GM19452 (cell line): ENCODE results near the gene CARD16.
"Not testable (repeated sequence)": the region's sequence is repeated elsewhere in the genome, so short reads cannot be mapped to it uniquely, and the experiment has no call there.

Experiments
- ATAC-seq: cut with Tn5 transposase; IDR thresholded peaks from one replicate; pipeline ENCODE4 v1.9.1; 2021; ENCODE audit not compliant: unreplicated experiment

The CARD16 gene

DNA sequence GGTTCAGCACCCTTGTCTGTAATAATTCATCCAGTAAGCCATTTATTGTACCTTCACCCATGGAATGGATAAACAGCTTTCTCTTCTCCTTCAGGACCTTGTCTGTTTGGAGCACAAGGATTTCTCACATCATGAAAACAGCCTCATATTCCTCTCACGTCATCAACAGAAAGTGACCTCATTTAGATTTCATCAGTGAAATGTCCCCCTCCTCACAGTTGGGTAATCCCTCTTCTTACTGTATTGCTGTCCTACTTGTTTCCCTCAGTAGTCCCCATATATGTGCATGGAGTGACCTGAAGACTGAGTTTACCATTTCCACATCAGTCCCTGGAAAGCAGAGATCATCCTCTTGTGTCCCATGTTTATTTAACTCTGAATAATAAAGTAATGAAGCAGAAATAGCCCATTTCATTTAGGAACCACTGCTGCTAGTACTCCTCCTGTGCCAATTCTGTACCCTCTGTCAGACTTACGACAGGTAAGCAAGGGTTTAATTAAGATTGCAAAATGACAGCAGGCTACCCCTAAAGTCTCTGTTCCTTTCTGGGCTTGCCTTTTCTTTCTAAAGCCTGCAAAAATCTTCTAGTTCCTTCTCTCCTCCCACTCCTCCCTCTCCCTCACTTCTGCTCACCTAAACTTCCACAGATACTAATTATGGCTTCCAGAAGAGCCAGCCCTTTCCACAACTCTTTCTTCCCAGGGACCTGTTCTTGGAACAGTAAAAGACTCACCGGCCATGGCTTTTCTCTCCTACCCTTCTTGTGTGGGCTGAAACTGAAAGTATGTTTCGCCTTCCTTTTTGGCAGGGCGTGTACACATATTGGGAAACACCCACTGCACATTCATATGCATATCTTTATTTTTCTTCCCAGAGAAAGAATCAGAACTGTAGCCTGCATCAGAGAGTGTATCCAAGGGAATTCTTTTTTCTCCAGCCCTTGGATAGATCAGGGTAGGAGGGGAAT lies at the start of gene CARD16:
TSS of gene CARD16 (minus strand) at position 779 of the 968 bp plus-strand sequence. CDS start at position 741, 38 bp downstream.
- peak; percentile 99 for ATAC-seq

DNA sequence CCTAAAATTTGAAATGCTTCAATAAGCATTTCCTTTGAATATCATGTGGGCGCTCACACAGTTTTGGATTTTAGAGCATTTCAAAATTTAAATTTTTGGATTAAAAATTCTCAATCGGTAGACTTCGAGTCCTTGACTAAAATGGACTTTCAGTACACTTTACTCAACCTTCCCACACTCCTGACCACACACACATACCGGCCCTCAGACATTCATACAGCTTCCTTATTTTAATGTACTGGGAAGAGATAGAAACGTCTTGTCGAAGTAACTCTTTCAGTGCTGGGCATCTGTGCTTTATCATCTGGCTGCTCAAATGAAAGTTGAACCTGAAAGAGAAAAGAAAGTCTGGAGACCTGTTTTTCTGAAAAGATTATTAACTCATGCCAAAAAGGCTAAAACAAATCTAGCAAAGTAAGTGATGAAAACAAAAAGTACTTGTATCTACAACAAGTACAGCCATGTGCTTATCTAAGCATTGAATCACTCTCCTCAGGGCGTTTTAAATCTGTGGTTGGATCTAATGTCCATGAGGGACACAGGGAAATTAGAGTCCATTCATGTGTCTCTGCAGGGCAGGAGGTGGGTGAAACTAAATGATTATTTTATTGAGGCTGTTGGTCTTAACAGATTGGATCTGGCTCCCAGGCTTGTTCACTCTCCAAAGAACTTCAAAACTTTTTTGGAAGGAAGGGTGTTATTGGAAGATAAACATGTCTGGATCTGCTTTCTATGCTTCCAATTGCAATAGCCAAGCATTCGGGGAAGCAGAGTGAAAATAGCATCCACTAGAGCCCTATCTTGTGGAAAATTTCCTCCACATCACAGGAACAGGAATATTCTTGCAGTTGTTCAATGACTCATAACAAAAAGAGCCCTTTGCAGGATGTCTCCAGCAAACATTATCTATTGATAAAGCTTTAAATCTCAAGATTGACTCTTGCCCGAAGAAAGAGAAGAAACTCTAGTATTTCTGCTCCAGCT lies 47.4 kb upstream of the CARD16 start:
- ATAC-seq = no peak

DNA sequence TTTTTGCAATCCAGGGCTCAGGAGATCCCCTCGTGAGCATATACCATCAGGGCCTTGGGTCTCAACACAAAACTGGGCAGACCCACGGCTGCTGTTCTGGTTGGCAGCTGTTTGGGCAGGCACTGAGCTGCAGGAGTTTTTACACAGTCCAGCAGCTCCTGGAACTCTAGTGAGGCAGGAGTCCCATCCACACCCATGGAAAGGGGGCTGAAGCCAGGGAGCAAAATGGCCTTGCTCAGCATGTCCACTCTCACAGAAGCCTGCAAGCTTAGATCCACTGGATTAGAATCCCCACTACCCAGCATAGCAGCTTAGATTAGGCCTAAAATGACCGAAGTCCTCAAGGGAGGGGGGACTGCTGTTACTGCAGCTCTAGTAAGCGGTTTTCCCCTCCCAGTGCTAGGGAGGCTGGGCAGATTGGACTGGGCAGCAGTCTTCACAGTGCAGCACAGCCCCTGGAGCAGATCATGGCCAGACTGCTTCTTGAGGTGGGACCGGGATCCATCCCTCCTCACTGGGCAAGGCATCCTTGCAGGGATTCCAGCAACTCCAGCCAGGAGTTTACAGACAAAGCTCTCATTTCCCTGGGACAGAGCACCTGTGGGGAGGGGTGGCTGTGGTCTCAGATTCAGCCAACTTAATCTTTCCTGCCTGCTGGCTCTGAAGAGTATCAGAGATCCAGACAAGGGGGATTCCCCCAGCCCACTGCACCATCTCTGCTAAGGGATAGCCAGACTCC lies 36.4 kb upstream of the CARD16 start:
- ATAC-seq = no peak

DNA sequence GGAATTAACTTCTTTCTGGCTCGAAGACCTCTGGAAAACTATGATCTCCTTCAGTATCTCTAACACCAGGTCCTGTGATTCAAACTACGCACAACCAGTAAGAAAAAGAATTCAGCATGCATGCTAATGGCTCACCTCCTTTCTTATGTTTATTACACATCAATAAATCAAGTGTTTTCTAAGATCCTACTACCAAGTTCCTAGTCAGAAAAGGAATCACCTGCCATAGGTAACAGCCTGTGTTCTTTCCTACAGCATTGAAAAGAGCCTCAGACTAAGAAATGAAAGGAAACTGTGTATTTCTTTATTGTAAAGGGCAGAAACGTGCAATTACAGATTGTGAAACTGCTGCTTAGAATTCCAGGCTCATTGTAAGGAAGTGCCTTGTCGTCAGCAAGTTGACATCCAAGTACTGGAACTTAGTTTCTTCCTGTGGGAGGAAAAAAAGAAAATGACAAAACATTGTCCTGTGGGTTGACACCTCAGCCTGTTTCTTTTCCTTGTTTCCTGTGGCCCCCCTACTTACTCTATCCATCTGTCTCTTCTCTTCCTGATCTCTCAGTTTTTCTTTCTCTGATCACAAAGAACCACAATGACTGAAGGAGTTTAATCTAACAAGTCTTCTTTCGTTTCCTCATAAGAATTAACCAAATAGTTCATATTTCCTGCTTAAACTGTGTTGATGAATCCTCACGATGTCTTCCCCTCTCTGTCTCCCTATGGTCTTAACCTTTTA lies 35.2 kb upstream of the CARD16 start:
- not testable (repeated sequence) for ATAC-seq

DNA sequence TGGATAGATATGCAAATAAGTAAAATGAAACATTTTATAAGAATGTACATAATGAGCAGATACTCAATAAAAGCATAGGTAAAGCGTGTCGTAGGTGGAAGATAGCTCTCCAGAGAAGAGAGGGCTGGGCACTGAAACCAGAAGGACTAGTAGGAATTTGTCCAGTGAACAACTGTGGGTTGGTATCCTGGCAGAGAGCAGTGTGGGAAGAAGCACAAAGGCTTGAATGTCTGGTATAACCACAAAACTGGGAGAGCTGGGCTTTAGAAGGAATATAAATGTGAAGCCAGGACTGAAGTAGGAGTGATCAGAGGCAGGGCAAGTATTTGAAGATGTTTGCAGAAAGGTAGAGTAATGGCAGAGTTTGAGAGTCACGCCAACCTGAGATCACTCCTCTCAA lies 33.1 kb upstream of the CARD16 start:
- ATAC-seq = no peak

DNA sequence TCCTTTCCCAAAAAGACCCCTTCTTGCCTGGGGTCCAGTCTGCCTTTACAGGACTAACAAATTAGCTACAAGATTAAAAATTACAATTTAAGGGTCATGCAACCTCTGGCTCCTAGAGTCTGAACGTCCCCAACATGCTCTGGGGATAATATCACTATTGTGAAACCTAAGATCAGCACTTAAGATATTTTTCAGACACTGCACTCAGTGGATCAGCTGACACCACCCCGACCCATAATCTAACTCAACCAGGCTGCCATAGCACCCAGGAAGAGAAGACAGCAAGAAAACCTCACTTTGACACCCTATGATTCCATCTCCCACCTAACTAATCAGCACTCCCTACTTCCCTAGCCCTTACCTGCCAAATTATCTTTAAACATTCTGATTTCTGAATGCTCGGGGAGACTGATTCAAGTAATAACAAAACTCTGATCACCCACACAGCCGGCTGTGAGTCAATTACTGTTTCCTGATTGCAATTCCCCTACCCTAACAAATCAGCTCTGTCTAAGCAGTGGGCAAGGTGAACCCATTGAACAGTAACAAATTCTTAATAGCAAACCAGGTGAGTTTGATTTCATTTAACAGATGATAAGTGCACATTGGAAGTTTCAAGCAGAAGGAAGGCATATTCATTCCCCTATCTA lies 32.1 kb upstream of the CARD16 start:
- not testable (repeated sequence) for ATAC-seq

DNA sequence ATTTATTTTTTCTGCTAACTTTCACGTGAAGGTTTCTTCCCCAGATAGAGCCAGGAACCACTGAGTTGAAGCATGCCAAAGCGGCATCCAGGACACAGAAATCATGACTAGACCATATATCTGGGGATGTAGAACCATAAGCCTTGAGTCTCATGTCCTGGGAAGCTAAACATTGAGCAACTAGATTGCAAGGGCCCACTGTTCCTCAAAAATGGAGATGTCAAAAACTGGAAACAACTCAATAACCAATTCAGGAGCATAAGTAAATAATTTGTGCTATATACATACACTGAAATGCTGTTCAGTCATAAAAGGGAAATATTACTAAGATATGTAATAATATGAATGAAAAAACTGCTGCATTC lies 29.0 kb upstream of the CARD16 start:
- no peak for ATAC-seq

DNA sequence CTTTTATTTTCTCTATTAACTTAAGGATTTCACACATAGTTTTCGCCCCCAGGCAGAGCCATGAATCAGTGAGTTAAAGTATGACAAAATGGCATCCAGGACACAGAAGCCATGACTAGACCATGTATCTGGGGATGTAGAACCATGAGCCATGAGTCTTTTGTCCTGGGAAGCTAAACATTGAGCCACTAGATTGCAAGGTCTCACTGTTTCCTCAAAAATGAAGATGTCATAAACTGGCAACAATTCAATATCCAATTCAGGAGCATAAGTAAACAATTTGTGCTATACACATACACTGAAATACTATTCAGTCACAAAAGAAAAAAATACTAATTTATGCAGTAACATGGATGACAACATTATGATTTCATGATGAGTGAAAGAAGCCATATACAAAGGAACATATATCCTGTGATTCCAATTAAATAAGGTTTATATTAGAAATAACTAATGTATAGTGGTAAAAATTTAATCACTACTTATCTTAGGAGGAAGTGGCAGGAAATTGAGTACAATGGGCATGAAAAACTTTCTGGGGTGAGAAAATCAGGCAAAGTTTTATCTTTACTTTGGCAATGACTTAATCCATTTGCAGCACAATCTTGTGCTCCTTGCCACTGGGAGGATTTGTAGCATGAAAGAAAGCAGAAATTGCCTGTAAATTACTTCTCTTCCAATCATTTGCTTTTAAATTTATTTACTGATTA lies 28.5 kb upstream of the CARD16 start:
- no peak for ATAC-seq

DNA sequence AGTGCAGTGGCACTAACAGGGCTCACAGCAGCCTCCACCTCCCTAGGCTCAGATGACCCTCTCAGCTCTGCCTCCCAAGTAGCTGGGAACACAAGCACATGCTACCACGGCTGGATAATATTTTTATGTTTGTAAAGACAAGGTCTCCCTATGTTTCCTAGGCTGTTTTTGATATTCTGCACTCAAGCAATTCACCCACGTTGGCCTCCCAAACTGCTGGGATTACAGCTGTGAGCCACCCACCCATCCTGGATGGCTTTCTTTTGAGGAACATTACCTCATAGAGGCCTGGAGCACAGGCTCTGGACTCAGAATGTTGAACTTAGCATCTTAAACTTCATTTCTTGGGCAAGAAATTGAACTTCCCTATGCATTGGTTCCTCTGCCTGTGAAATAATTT lies 26.9 kb upstream of the CARD16 start:
- ATAC-seq = not testable (repeated sequence)

DNA sequence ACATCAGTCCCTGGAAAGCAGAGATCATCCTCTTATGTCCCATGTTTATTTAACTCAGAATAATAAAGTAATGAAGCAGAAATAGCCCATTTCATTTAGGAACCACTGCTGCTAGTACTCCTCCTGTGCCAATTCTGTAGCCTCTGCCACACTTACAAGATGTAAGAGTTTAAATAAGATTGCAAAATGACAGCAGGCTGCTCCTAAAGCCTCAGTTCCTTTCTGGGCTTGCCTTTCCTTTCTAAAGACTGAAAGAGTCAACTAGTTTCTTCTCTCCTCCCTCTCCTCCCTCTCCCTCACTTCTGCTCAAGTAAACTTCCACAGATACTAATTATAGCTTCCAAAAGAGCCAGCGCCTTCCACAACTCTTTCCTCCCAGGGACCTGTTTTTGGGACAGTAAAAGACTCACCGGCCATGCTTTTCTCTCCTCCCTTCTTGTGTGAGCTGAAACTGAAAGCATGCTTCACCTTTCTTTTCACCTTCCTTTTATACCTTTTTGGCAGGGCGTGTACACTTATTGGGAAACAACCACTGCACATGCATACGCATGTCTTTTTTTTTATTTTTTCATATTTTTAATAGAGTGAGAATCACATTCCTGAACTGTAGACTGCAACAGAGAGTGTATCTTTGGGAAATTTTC lies 26.1 kb upstream of the CARD16 start:
- no peak for ATAC-seq

DNA sequence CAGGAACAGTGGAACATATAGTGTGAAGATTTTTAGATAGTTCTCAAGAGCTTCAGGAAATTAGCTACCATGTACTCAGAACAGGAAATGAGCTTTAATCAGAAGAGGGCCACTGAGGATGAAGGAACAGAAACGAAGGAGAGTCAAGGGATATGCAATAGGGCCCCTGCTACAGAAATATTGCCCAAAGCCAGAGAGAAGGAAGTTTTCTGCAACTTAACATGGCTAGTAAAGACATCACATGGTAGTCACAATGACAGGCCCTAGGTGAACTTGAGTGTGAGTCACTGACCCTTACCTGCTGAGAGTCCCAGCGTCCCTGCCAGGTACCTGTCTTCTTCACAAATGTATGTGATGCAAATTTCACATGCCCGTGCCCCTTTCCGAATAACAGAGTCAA lies 25.2 kb upstream of the CARD16 start:
- no peak for ATAC-seq

DNA sequence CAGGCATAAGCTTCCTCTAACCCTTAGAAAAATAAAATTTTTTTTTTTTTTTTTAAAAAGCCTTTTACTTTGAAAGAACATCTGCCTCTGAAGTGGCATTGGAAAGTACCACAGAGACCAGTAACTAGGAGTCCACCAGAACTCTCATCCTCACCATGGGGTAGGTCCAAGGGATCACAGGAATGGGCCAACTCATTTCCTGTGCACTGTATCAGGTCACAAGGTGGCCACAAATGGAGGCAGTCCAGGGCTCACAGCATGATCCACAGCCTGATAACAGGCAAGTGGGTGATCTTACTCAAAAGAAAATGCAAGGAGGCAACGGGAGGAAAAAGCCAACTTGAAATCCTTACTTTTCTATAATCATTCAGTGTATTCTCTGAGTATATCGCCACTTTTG lies 24.6 kb upstream of the CARD16 start:
- ATAC-seq = not testable (repeated sequence)

DNA sequence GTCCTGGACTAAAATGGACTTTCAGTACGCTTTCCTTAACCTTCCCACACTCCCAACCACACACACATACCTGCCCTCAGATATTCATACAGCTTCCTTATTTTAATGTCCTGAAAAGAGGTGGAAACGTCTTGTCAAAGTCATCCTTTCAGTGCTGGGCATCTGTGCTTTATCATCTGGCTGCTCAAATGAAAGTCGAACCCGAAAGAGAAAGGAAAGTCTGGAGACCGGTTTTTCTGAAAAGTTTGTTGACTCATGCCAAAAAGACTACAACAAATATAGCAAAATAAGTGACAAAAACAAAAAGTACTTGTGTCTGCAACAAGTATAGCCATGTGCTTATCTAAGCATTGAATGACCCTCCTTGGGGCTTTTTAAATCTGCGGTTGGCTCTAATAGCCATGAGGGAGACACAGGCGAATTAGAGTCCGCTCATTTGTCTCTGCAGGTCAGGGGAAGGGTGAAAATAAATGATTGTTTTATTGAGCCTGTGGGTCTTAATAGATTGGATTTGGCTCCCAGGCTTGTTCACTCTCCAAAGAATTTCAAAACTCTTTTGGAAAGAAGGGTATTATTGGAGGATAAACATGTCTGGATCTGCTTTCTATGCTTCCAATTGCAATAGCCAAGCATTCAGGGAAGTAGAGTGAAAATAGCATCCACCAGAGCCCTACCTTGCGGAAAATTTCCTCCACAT lies 18.3 kb upstream of the CARD16 start:
- not testable (repeated sequence) for ATAC-seq

DNA sequence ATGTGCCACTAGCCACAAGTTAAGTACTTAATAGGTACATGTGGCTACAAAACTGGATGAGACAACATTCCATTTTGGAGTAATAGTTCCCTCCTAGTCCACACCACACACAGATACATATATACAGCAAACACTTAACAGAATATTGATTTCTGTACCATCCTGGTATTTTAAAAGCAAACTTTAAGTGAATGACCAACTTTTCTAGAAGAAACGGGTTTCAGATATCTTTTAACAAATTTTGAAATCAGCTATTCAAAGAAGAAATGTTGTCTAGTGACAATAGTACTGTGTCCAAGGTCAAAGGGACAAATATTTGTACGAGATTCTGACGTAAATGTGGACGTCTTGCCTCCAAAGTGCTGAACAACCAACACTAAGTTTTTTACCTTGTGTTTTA lies 12.3 kb upstream of the CARD16 start:
- ATAC-seq = no peak

DNA sequence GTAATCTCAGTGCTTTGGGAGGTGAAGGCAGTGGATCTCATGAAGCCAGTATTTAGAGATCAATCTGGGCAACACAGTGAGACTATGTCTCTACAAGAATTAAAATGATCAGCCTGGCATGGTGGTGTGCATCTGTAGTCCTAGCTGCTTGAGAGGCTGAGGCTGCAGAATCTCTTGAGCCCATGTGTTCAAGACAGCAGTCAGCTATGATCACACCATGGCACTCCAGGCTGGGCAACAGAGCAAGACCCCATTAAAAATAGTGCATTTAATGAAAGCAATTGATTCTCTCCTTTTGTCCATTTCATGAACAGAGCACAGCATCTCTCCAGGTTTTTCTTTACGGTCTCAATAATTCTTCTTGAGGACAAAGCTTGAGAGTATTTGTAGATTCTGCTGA lies 11.3 kb upstream of the CARD16 start:
- no peak for ATAC-seq

DNA sequence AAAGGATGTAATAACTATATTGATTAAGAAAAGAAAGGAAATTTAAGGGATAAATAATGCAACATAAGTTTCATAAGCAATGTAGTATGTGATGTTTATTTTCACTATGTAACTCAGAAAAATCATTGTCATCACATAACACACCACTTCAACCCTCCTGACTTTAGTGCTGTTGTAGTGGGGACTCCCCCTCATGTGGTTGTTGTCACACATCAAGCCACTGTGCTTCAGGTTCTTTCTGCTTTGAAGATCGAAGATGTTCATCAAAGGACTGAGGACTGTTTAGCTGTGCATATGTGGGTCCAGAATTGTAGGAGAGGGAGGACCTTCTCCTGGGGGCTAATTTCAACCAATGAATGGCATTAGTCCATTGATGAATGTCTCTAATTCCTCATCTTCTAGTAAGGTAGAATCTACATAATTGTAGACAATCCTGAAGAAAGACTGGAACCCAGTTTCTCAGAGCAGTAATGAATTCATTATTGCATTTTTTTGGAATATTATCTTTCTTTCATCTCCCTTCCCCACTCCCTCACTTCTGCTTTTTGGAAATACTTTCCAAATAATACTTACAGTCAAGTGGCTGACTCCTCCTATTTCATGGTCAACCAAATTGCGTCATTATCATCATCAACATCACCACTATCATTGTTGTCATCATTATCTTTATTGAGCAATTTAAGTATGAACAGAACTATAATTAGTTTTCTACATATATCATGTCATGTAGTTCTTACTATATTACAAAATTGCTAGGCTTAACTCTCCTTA lies 9.8 kb upstream of the CARD16 start:
- ATAC-seq = no peak

DNA sequence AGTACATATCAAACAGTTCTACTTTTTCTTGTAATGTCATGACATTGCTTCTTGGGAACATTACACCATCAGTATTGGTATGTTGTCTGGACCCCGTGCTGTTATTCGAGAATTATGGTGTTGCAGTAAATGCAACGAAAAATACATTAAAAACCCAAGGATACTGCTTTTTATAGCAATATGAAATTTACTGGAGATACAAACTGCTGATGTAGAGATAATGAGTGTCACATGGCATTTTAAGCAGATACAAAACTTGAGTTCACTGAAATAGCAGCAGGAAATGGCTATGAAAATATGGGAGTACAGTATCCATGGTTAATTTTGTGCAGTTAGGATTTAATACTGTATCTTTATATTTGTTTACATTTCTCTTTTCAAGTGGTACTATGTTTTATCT lies 7.4 kb upstream of the CARD16 start:
- no peak for ATAC-seq
